Upper lobe of left lung (tissue), 4 donors: ENCODE results near the gene AHI1.

Experiments
- EP300 ChIP-seq, 4 donors: sonication (generic); formaldehyde crosslinking; IDR thresholded peaks; one replicate each; pipeline ENCODE4 v1.5.1; 2017; ENCODE audit warnings: antibody characterized with exemption in 4 of 4, control low read depth in 2 of 4
- POLR2A ChIP-seq, 4 donors: fragments of 450-650 bp; IDR thresholded peaks; one replicate each; pipeline ENCODE4 v1.5.1; 2016 to 2017; ENCODE audit warnings: antibody characterized with exemption in 4 of 4, mild to moderate bottlenecking in 2 of 4
- POLR2AphosphoS5 ChIP-seq, 2 donors: sonication (generic); formaldehyde crosslinking; IDR thresholded peaks; one replicate each; pipeline ENCODE4 v1.5.1; 2017; ENCODE audit warnings: antibody characterized with exemption in 2 of 2
- TF ChIP-seq, protein P1 (sequence below), 6 experiments: fragments of 450-650 bp in 4 of 6; fragments of 200-600 bp in 2 of 6; sonication (generic) in 2 of 6; IDR thresholded peaks; one replicate each; pipeline ENCODE4 v1.5.1; 2016 to 2019; ENCODE audit warnings: antibody characterized with exemption in 6 of 6

GRCh38 chr6:135506270-135506997 lies 8.9 kb upstream of the AHI1 start:
- TF ChIP-seq, protein P1, sequence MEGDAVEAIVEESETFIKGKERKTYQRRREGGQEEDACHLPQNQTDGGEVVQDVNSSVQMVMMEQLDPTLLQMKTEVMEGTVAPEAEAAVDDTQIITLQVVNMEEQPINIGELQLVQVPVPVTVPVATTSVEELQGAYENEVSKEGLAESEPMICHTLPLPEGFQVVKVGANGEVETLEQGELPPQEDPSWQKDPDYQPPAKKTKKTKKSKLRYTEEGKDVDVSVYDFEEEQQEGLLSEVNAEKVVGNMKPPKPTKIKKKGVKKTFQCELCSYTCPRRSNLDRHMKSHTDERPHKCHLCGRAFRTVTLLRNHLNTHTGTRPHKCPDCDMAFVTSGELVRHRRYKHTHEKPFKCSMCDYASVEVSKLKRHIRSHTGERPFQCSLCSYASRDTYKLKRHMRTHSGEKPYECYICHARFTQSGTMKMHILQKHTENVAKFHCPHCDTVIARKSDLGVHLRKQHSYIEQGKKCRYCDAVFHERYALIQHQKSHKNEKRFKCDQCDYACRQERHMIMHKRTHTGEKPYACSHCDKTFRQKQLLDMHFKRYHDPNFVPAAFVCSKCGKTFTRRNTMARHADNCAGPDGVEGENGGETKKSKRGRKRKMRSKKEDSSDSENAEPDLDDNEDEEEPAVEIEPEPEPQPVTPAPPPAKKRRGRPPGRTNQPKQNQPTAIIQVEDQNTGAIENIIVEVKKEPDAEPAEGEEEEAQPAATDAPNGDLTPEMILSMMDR (IDR thresholded peaks at IDR 0.05) = peak in 5 of 6 experiments; percentile 27 to 55 (median 37)
- TF ChIP-seq EP300 (IDR thresholded peaks at IDR 0.05) (no peak), POLR2A (IDR thresholded peaks at IDR 0.05) (no peak), POLR2AphosphoS5 (IDR thresholded peaks at IDR 0.05) (no peak)
